Right lobe of liver (tissue), 4 donors: ENCODE results near the gene AK9.

Source experiments
- POLR2A ChIP-seq: fragments of 450-650 bp; IDR thresholded peaks from one replicate; pipeline ENCODE4 v1.6.1; 2017; ENCODE audit warnings: antibody characterized with exemption, mild to moderate bottlenecking
- TF ChIP-seq, protein P1 (sequence below), 4 donors: fragments of 200-600 bp in 3 of 4; fragments of 450-650 bp in 1 of 4; IDR thresholded peaks; one replicate each; pipeline versions ENCODE4 v1.5.1 to v1.8.0; 2016 to 2022; ENCODE audit warnings: antibody characterized with exemption in 4 of 4, mild to moderate bottlenecking in 2 of 4
- donor health status: DM: no; HTN: no; CAD: no.
- donor health status: DM: no; HTN: no; CAD: no.
- donor health status: DM: no; HTN: yes; CAD: no.

GRCh38 chr6:109493865-109494264 is 197.1 kb downstream of the AK9 start:
- TF ChIP-seq, protein P1, sequence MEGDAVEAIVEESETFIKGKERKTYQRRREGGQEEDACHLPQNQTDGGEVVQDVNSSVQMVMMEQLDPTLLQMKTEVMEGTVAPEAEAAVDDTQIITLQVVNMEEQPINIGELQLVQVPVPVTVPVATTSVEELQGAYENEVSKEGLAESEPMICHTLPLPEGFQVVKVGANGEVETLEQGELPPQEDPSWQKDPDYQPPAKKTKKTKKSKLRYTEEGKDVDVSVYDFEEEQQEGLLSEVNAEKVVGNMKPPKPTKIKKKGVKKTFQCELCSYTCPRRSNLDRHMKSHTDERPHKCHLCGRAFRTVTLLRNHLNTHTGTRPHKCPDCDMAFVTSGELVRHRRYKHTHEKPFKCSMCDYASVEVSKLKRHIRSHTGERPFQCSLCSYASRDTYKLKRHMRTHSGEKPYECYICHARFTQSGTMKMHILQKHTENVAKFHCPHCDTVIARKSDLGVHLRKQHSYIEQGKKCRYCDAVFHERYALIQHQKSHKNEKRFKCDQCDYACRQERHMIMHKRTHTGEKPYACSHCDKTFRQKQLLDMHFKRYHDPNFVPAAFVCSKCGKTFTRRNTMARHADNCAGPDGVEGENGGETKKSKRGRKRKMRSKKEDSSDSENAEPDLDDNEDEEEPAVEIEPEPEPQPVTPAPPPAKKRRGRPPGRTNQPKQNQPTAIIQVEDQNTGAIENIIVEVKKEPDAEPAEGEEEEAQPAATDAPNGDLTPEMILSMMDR (IDR thresholded peaks at IDR 0.05): no peak
- no peak for TF ChIP-seq POLR2A
